GM21381 (cell line): ENCODE measurements around the gene MYOM3.
"Not testable (repeated sequence)": the region's sequence is repeated elsewhere in the genome, so short reads cannot be mapped to it uniquely, and the experiment has no call there.

ENCODE experiments used
- ATAC-seq: cut with Tn5 transposase; IDR thresholded peaks from one replicate; pipeline ENCODE4 v1.9.1; 2021; ENCODE audit warnings: mild to moderate bottlenecking, moderate library complexity; ENCODE audit not compliant: unreplicated experiment

The MYOM3 gene

GRCh38 chr1:24074817-24075589 lies 36.9 kb downstream of the MYOM3 start:
- no peak for ATAC-seq

DNA sequence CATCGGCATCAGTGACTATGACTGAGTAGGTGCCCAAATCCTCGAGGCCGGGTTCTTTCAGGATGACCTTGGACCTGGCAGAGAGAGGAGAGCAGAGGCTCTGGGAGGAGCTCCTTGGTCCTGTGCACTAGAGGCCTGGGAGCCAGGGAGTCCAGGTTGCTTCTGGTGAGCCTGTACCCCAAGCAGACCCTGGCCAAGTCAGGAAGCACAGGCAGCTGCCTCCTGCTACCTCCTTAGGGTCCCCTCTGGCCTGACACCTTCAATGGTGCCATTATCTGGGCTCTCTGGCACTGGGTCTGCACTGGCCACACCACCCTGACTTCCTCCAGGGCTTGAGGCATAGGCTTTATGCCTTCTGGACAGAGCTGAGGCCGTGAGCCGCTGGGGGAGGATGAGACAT lies 37.7 kb downstream of the MYOM3 start:
- no peak for ATAC-seq

DNA sequence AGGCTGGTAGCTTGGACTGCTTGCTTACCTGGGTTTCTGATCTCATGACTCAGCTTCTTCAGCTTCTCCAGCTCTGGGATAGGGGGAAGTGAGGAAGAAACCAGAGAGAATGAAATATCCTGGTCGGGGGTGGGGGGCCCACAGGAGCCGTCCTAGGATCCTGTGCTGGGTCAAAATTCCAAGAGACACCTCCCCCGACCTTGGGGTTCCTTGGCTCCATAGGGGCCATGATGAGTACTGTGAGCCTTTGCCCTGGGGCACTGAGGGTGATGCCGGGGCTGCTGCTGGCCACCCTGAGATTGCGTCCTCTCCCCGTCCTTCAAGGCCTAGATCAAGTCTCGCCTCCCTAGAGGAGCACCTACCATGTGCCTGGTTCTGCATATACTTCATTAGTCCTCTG lies 40.0 kb downstream of the MYOM3 start:
- no peak for ATAC-seq

- ATAC-seq: no peak
These were observed 41.0 kb downstream of the MYOM3 start for GRCh38 chr1:24070821-24071393.

- no peak for ATAC-seq
These were observed 42.1 kb downstream of the MYOM3 start for GRCh38 chr1:24069817-24070216.

- no peak for ATAC-seq
These were observed 44.0 kb downstream of the MYOM3 start for GRCh38 chr1:24067978-24068377.

GRCh38 chr1:24065304-24065703 lies 46.6 kb downstream of the MYOM3 start:
- no peak for ATAC-seq

DNA sequence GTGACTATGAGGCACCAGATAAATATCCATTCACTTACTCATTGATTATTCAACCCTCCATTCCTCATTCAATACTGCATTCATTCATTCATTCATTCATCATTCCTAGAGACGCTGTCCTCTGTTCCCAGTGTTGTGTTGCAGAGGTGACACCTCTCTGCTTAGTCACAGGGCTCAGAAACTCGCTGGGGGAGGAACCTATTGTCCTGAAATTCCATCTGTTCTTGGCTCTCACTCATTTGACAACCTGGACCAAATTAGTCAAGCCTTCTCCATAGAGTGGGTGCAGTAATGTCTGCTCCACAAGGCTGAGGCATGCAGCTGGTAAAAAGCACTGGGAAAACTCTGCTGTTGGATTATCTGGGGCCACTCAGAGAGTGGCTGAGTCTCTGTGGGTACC lies 49.7 kb downstream of the MYOM3 start:
- no peak for ATAC-seq

GRCh38 chr1:24060482-24060881 lies 51.5 kb downstream of the MYOM3 start:
- no peak for ATAC-seq

GRCh38 chr1:24058671-24059455 lies 53.1 kb downstream of the MYOM3 start:
- no peak for ATAC-seq

DNA sequence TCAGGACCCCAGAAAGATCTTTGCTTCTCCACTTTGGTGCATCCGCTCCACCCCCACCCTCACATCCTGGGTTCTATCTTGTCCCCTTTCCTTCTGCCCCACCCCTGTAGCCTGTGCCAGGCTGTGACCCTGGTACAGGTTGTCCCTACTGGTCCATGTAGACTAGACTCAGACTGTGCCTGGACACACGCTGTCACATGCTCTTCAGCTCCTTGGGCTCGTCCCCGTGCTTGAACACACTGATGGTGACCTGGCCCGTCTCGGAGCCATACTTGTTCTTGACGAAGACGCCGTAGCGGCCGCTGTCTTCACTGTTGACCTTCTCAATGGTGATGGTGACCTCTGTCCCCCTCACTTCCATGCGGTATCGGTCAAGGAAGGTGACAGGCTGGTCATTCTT lies 54.8 kb downstream of the MYOM3 start:
- ATAC-seq: no peak

GRCh38 chr1:24055681-24056080 lies 56.3 kb downstream of the MYOM3 start:
- ATAC-seq: no peak

DNA sequence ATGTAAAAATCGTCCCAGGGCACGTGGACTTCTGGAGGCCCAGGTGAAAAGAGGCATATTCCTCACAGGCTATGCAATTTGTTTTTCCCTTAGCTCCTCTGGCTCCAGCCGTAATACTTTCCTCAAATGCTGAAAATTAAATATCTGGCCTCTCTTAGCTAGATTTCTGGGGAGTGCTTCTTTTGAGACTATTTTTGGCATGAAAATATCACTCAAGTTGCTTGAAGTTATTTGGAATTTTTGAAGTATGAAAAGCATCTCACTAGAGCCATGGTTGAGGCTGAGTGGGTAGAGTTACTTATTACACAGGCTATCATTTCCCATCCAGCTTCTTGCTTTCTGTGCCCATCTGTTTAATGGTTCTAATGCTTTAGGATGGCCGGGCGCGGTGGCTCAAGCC lies 59.7 kb downstream of the MYOM3 start:
- ATAC-seq: no peak

GRCh38 chr1:24051206-24051945 lies 60.6 kb downstream of the MYOM3 start:
- ATAC-seq: no peak

- no peak for ATAC-seq
These were observed 62.2 kb downstream of the MYOM3 start for GRCh38 chr1:24049733-24050132.

DNA sequence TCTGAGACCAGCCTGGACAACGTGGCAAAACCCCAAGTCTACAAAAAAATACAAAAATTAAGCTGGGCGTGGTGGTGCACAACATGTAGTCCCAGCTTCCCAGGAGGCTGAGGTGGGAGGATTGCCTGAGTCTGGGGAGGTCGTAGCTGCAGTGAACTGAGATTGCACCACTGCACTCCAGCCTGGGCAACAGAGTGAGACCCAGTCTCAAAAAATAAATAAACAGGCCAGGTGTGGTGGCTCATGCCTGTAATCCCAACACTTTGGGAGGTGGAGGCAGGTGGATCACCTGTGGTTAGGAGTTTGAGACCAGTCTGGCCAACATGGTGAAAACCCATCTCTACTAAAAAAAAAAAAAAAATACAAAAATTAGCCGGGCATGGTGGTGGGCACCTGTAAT lies 63.0 kb downstream of the MYOM3 start:
- ATAC-seq: not testable (repeated sequence)

GRCh38 chr1:24048205-24048869 lies 63.6 kb downstream of the MYOM3 start:
- no peak for ATAC-seq

- ATAC-seq: no peak
These were observed 64.8 kb downstream of the MYOM3 start for GRCh38 chr1:24047110-24047477.

DNA sequence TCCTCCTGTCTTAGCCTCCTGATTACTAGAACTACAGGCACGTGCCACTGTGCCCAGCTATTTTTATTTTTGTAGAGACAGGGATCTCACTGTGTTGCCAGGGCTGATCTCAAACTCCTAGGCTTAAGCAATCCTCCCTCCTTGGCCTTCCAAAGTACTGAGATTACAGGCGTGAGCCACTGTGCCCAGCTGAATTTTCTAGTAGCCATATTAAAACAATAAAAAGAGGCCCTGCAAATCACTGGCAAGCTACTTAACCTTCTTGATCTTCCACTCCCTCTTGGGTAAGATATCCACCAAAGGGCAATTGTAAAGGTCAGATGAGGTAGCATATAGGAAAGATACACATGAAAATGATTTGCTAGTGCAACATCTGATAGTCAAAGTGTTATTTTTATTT lies 66.2 kb downstream of the MYOM3 start:
- no peak for ATAC-seq

DNA sequence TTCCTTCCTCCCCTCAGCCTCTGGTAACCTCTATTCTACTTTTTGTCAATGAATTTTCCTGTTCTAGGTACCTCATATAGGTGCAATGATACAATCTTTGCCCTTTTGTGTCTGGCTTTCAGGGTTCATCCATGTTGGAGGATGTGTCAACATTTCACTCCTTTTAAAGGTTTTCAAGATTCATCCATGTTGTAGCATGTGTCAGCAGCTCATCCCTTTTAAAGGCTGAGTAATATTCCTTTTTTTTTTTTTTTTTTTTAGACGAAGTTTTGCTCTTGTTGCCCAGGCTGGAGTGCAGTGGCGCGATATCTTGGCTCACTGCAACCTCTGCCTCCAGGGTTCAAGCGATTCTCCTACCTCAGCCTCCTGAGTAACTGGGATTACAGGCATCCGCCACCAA lies 67.3 kb downstream of the MYOM3 start:
- not testable (repeated sequence) for ATAC-seq
